Erythroblast (primary cell): ENCODE results near the gene DIAPH2.
A peak's percentile ranks its signal among the peaks of the same experiment; 100 is the strongest.

Source experiments
- DNase-seq, 2 experiments: peaks; one replicate each; lab custom pipeline; 2025; lab: John Stamatoyannopoulos, UW
- GATA1 ChIP-seq: IDR thresholded peaks from 2 replicates; pipeline ENCODE4 v1.6.1; 2011; ENCODE audit warnings: low read depth, mild to moderate bottlenecking, control low read depth, low read length, moderate library complexity
- POLR2A ChIP-seq: IDR thresholded peaks from 2 replicates; pipeline ENCODE4 v1.6.1; 2011; ENCODE audit warnings: mild to moderate bottlenecking, low read length

Gene DIAPH2

DNA sequence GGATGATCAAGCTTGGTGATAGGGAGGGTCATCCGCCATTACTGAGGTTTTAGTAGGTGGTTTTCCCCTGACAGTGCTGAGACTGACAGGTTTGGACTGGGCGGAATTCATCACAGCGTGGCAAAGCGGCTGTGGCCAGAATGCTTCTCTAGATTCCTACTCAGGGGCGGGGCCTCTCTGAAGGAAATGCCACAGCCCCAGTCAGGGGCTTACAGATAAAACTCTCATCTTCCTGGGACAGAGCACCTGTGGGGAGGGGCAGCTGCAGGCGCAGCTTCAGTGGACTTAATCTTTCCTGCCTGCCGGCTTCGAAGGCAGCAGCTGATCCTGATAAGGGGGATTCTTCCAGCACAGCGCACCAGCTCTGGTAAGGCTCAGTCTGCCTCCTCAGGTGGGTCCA, 515.8 kb downstream of the DIAPH2 start:
- no peak for TF ChIP-seq GATA1
- no peak for TF ChIP-seq POLR2A
- peak; percentile 0 to 41 for DNase-seq

DNA sequence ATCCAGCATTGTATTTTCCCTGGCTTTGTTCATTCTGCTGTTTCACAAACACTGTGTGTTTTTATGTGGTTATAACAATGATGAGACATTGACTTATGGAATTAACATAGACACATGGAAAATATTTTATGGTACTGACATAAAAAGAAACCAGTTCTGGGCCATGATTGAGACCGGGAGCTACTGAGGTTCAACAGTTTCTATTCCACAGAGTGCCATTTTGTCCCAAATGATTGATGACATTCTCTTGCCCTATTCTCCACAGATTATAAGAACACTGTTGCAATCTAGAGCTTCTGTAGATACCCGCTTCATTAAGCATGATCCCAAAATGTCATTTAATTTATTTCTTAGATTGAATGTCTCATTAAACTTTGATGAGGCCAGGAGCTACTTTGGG, 525.9 kb downstream of the DIAPH2 start:
- TF ChIP-seq GATA1 (no peak), POLR2A (no peak)
- DNase-seq: no peak

DNA sequence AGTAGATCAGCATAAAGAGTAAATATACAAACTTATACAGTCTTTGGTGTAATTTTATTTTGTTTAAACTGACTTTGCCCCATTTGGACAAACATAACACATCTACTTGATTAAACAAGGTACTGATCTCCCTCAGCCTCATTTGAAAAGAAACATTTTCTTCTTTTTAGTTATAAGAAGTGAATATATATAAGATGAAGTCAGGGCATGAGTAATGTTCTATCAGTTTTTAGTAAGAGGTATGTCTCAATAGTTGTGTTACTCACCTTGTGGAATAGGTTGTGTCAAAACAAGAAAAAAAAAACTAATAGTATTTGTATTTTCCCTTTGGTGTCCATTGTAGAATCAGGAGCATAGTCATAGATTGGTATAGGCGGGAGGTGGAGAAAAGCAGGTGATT, 526.4 kb downstream of the DIAPH2 start:
- TF ChIP-seq GATA1 (no peak), POLR2A (no peak)

DNA sequence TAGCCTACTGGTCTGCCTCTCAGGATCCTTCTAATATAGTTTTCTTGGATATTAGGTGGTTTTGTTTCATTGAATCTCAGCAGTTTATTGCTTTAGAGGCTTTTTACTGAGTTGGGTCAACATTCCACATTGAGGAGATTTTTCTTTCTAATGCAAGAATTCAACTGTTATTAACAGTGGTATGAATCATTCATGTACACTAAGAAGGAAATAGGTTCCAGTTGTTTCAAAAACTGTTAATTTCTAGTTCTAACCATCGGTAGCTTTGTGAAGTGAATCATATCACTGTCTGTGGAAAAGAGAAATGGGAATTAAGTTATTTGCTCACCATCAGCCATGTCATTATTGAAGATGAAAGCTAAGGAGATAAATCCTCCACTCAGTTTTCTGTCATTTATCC, 530.5 kb downstream of the DIAPH2 start:
- DNase-seq: no peak
- TF ChIP-seq POLR2A (no peak), GATA1 (no peak)

More for the DNA sequence above, 526.4 kb downstream of the DIAPH2 start:
- no peak for DNase-seq

DNA sequence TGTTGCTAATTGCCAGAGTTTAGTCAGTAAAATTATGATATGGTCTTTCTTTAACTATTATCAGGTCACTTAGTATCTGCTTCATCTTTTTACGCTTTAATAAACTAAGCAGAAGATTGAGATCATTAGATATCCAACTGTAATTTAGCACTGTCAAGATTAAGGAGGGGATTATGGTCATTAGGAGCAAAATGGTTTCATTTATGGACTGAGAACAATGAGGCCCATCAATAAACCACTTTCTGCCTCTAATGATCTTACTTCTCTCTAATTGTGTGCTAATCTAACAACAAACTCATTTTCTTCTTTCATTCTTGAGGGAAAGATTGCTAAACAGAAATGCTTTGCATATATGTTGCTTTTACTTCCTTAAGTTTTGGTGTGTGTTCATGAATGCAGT, 539.5 kb downstream of the DIAPH2 start:
- DNase-seq: no peak
- no peak for TF ChIP-seq GATA1
- TF ChIP-seq POLR2A: no peak

- TF ChIP-seq GATA1 (no peak), POLR2A (no peak)
- no peak for DNase-seq
Measured at GRCh38 chrX:97229318-97229717, 544.7 kb downstream of the DIAPH2 start.

DNA sequence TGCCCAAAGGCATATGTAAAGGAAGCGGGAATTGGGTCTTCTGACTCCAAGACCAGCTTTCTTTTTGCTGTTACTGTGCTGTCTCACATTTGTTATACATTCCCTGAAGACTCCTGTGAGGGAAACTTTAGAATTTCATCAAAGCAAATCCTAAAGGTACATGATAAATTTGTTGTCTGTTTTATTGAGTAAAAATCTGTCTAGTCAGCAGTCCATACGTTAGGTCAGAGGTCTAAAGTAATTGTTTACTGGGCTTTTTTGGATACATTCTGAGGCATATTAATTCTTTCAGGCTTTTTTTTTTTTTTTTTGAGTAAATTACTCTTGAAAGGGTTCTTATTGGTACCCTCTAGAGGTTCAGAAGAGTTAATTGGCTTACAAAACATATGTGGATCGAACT, 546.3 kb downstream of the DIAPH2 start:
- TF ChIP-seq POLR2A (no peak), GATA1 (no peak)
- no peak for DNase-seq

GRCh38 chrX:97234471-97235081, 549.9 kb downstream of the DIAPH2 start:
- TF ChIP-seq POLR2A: no peak
- TF ChIP-seq GATA1: no peak
- peak; percentile 0 to 28 for DNase-seq

- DNase-seq: no peak
- TF ChIP-seq GATA1 (no peak), POLR2A (no peak)
Measured at GRCh38 chrX:97238632-97239031, 554.0 kb downstream of the DIAPH2 start.

- TF ChIP-seq POLR2A (no peak), GATA1 (no peak)
- DNase-seq: no peak
Measured at GRCh38 chrX:97252111-97252510, 567.5 kb downstream of the DIAPH2 start.

GRCh38 chrX:97260679-97261078, 576.0 kb downstream of the DIAPH2 start:
- TF ChIP-seq GATA1: no peak
- no peak for TF ChIP-seq POLR2A
- DNase-seq: no peak

GRCh38 chrX:97266406-97267121, 581.9 kb downstream of the DIAPH2 start:
- no peak for DNase-seq
- TF ChIP-seq POLR2A (no peak), GATA1 (no peak)

DNA sequence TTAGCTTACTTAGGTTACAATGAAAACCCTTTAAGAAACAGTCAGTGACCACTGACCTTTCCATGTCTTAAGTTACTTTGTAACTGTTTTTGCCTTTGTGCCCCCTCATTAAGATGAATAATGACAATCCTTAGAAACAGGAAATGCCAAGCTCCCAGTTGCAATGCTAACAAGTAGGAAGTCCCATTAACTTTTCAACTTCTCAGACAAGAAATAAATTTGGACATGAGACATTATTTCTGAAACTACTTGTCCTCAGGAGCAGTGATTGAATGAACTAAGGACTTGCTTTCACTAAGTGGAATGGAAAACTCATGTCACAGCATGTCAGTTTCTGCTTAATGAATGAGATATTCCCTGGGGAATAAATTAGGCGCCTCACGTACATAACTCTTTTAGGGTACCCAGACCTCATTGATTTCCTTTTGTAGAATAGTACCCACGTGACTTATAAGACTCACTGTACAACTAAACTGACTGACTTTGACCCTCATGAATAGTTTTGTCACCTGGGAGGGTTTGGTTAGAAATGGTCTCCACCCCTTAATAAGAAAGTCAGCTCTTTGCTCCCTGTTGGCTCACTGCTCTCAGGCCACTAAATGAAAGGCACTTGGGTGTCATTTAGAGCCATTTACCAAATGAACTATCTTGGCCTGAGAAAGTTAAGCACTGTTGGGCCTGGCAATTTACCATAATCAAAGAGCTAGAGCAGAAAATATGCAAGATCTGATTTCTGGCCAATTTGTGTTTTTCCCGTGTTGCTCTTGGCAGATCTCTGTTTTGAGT, 582.9 kb downstream of the DIAPH2 start:
- DNase-seq: no peak
- TF ChIP-seq POLR2A: no peak
- TF ChIP-seq GATA1: no peak

- DNase-seq: no peak
- no peak for TF ChIP-seq POLR2A
- TF ChIP-seq GATA1: no peak
Measured at GRCh38 chrX:97268182-97268680, 583.6 kb downstream of the DIAPH2 start.
